ENCODE results near the gene RET.
"Not testable (repeated sequence)": the region's sequence is repeated elsewhere in the genome, so short reads cannot be mapped to it uniquely, and the experiment has no call there.

Gene RET

GRCh38 chr10:43138021-43138756 lies 61.3 kb downstream of the RET start, which contains the start of gene CSGALNACT2:
CSGALNACT2 (plus strand) TSS chr10:43138445; CDS start chr10:43155150, 16,705 bp downstream.
- peak; percentile 78 for DNase-seq

- DNase-seq = no peak
These were observed 61.9 kb downstream of the RET start for GRCh38 chr10:43138757-43139241.

GRCh38 chr10:43141421-43141820 lies 64.6 kb downstream of the RET start:
- no peak for DNase-seq

GRCh38 chr10:43145311-43145710 lies 68.4 kb downstream of the RET start:
- no peak for DNase-seq

GRCh38 chr10:43145936-43146335 lies 69.1 kb downstream of the RET start:
- DNase-seq = not testable (repeated sequence)

- DNase-seq = no peak
These were observed 74.5 kb downstream of the RET start for GRCh38 chr10:43151371-43151770.

- no peak for DNase-seq
These were observed 77.0 kb downstream of the RET start for GRCh38 chr10:43153901-43154300.

GRCh38 chr10:43155221-43155620 lies 78.4 kb downstream of the RET start:
- no peak for DNase-seq

- DNase-seq = no peak
These were observed 78.9 kb downstream of the RET start for GRCh38 chr10:43155741-43156140.

- no peak for DNase-seq
These were observed 79.9 kb downstream of the RET start for GRCh38 chr10:43156590-43157341.

GRCh38 chr10:43158636-43159035 lies 81.8 kb downstream of the RET start:
- DNase-seq = no peak

- peak; percentile 31 for DNase-seq
These were observed 83.4 kb downstream of the RET start for GRCh38 chr10:43160046-43160920.

GRCh38 chr10:43160921-43161255 lies 84.0 kb downstream of the RET start:
- no peak for DNase-seq

- no peak for DNase-seq
These were observed 85.7 kb downstream of the RET start for GRCh38 chr10:43162604-43163003.

GRCh38 chr10:43166207-43166879 lies 89.5 kb downstream of the RET start:
- no peak for DNase-seq

GRCh38 chr10:43166880-43167497 lies 90.1 kb downstream of the RET start:
- DNase-seq = no peak

- no peak for DNase-seq
These were observed 90.6 kb downstream of the RET start for GRCh38 chr10:43167498-43167889.

GRCh38 chr10:43170491-43170890 lies 93.6 kb downstream of the RET start:
- DNase-seq = no peak

- DNase-seq = no peak
These were observed 95.8 kb downstream of the RET start for GRCh38 chr10:43172645-43173044.

- no peak for DNase-seq
These were observed 96.3 kb downstream of the RET start for GRCh38 chr10:43173120-43173519.

GRCh38 chr10:43174969-43175368 lies 98.1 kb downstream of the RET start:
- DNase-seq = no peak

- DNase-seq = no peak
These were observed 99.4 kb downstream of the RET start for GRCh38 chr10:43176271-43176670.
